Spleen (tissue), 11 donors: ENCODE measurements around the gene PYGB. TPM values are rescaled to one million over a fixed set of nuclear protein-coding genes. Genes with fewer than 3 reads are reported as not detected.
A peak's percentile ranks its signal among the peaks of the same experiment; 100 is the strongest.
"Not testable (repeated sequence)": the region's sequence is repeated elsewhere in the genome, so short reads cannot be mapped to it uniquely, and the experiment has no call there.

ENCODE experiments used
- DNase-seq: peaks from one replicate; pipeline ENCODE4 v3.0.0-alpha.2; 2020
- H3K27ac ChIP-seq, 8 donors: fragments of 200-600 bp; sonication (generic) in 7 of 8; 1 replicate in 4 of 8; 2 replicates in 4 of 8; pipeline versions ENCODE4 v1.5.0 to v1.8.0; 2016 to 2021; ENCODE audit warnings: inconsistent platforms in 4 of 8, mild to moderate bottlenecking in 4 of 8, moderate library complexity in 1 of 8
- H3K27me3 ChIP-seq, 7 donors: fragments of 200-600 bp; sonication (generic) in 6 of 7; replicated peaks in 1 of 7; 1 replicate in 4 of 7; 2 replicates in 3 of 7; pipeline versions ENCODE4 v1.5.0 to v1.8.0; 2016 to 2021; ENCODE audit warnings: inconsistent platforms in 3 of 7, mild to moderate bottlenecking in 1 of 7
- H3K36me3 ChIP-seq, 6 donors: fragments of 200-600 bp; sonication (generic) in 5 of 6; 1 replicate in 4 of 6; 2 replicates in 2 of 6; pipeline versions ENCODE4 v1.5.0 to v1.8.0; 2016 to 2021; ENCODE audit warnings: inconsistent platforms in 2 of 6
- H3K4me1 ChIP-seq, 6 donors: fragments of 200-600 bp; sonication (generic) in 5 of 6; 1 replicate in 3 of 6; 2 replicates in 3 of 6; pipeline versions ENCODE4 v1.5.0 to v1.8.0; 2016 to 2021; ENCODE audit warnings: inconsistent platforms in 3 of 6
- H3K4me3 ChIP-seq, 8 donors: fragments of 200-600 bp; sonication (generic) in 7 of 8; 1 replicate in 4 of 8; 2 replicates in 4 of 8; pipeline versions ENCODE4 v1.5.0 to v1.8.0; 2016 to 2021; ENCODE audit warnings: inconsistent platforms in 4 of 8, mild to moderate bottlenecking in 4 of 8, moderate library complexity in 2 of 8
- H3K9me3 ChIP-seq, 8 donors: fragments of 200-600 bp; sonication (generic) in 7 of 8; 1 replicate in 4 of 8; 2 replicates in 4 of 8; pipeline versions ENCODE4 v1.5.0 to v1.8.0; 2016 to 2021; ENCODE audit warnings: inconsistent platforms in 4 of 8
- POLR2A ChIP-seq, 3 donors: fragments of 450-650 bp; IDR thresholded peaks; one replicate each; pipeline ENCODE4 v1.5.1; 2017; ENCODE audit warnings: antibody characterized with exemption in 3 of 3, mild to moderate bottlenecking in 1 of 3
- POLR2AphosphoS5 ChIP-seq, 3 donors: sonication (generic); formaldehyde crosslinking; IDR thresholded peaks; one replicate each; pipeline ENCODE4 v1.5.1; 2017; ENCODE audit warnings: antibody characterized with exemption in 3 of 3
- WGBS, 5 donors: extraction: QIAGEN DNeasy Blood & Tissue Kit in 3 of 5; methylation state at CpG; one replicate each; pipeline versions ENCODE4 v1.1.5 to v1.1.7; 2013 to 2018; 5-methylcytosine and 5-hydroxymethylcytosine counted together
- intact Hi-C: fragments of 100-400 bp; cut with DNase I; formaldehyde crosslinking; loops from one replicate; pipeline ENCODE4 v1.15.0; 2023; ENCODE audit warnings: low total_unique reads
- polyA plus RNA-seq, 3 donors: library from polyadenylated mRNA; stranded (reverse); fragments of 200-250 nt; gene quantifications; one replicate each; pipeline ENCODE4 v1.2.1, GENCODE V29; 2013
- total RNA-seq, 7 donors: library from RNA; depleted of rRNA in 3 of 7; stranded (reverse); fragments of >200 nt in 3 of 7; fragmentation: NEBNext Ultra II Directional in 4 of 7; extraction: Animal tissue kit (Norgen Biotek cat#: 25700) in 4 of 7; gene quantifications; one replicate each; pipeline versions ENCODE4 v1.1.0 to v1.2.1, GENCODE V29; 2016 to 2021
- TF ChIP-seq, protein P1 (sequence below), 11 experiments: fragments of 200-600 bp in 7 of 11; fragments of 450-650 bp in 4 of 11; sonication (generic) in 4 of 11; IDR thresholded peaks in 8 of 11; conservative IDR thresholded peaks in 3 of 11; 1 replicate in 7 of 11; 2 replicates in 4 of 11; pipeline versions ENCODE4 v1.4.0 to v1.8.0; 2016 to 2021; ENCODE audit warnings: antibody characterized with exemption in 11 of 11, inconsistent platforms in 4 of 11, mild to moderate bottlenecking in 1 of 11
- donor health status: healthy with polysubstance abuse.
- donor health status: DM: no; HTN: no; CAD: no; lungs with moderate emphysema.
- donor health status: DM: no; HTN: no; CAD: no.
- donor health status: Bipolar disorder and iron deficiency.
- donor health status: healthy.
- donor health status: DM: no; HTN: no; CAD: no.
- donor health status: DM: yes; HTN: yes; CAD: no.

The PYGB gene
- total and polyA plus RNA-seq, 10 donors = 10.5 to 47.8 (median 32.3) TPM

DNA sequence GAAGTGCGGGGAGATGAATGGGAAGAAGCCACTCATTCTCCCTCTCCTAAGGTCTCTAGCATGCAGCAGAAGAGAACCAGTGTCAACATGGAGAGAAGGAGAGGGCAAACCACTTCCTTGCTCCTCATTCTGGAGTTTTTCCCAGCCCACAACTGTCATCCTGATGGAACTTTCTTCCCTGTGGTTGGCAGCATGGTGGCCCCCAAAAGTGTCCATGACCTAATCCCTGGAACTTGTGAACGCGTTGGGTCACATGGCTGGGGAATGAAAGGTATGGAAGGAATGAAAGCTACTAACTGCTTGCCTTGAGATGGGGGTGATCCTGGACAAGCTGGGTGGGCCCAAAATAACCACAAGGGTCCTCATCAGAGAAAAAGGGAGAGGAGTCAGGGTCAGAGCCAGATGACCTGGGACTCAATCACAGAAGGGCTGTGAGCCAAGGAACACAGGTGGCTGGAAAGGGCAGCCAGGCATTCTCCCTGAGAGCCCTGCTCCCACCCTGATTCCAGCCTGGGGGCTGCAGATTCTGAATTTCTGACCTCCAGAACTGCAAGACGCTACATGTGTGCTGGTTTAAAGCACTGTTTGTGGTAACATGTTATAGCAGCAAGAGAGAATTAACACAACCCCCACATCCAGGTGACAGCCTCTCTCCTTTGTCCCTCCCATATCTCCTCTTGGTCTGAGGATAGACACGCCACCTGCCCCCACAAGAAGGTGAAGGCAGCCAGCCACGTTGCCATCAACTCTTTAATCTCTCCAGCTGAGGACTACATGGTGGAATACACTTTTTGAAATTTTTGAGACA lies 63.2 kb downstream of the PYGB start:
- peak overlapping the region in 5 of 8 donors; percentile 5 to 52 (median 7) for H3K4me3 ChIP-seq
- H3K36me3 ChIP-seq = peaks cover 0 to 53% (median 5%) of the 10 kb centered on the region in 6 donors
- H3K27me3 ChIP-seq = no peaks in the 10 kb centered on the region
- peaks cover 8 to 51% (median 22%) of the 10 kb centered on the region in 6 donors for H3K4me1 ChIP-seq
- 61 to 75% (median 66%) methylated on average over 6 of the region's 6 CpGs for WGBS, 5 donors
- peak overlapping the region; percentile 60 to 86 (median 76) for H3K27ac ChIP-seq
- DNase-seq = peak; percentile 38
- no peaks in the 10 kb centered on the region for H3K9me3 ChIP-seq
- TF ChIP-seq POLR2AphosphoS5 (IDR thresholded peaks at IDR 0.05) (peak in 1 of 3 donors; percentile 1), POLR2A (IDR thresholded peaks at IDR 0.05) (no peak)
- intact Hi-C loops = loop anchor here (10.0 kb wide), 1 partner anchor 74 kb away; no protein-coding TSS in a partner anchor

GRCh38 chr20:25312716-25313115 lies 64.8 kb downstream of the PYGB start:
- not testable (repeated sequence) for H3K27ac ChIP-seq, H3K4me3 ChIP-seq, H3K9me3 ChIP-seq, H3K27me3 ChIP-seq
- peaks cover 0 to 48% (median 3%) of the 10 kb centered on the region in 6 donors for H3K36me3 ChIP-seq
- intact Hi-C loops = loop anchor here (10.0 kb wide), 1 partner anchor 72 kb away; no protein-coding TSS in a partner anchor
- DNase-seq = peak; percentile 57
- WGBS, 5 donors = 94 to 100% (median 98%) methylated on average over 2 to 31 of the region's 33 CpGs
- H3K4me1 ChIP-seq = peaks cover 8 to 62% (median 26%) of the 10 kb centered on the region in 6 donors

- H3K4me3 ChIP-seq = no peak overlapping the region
- peaks cover 10 to 70% (median 34%) of the 10 kb centered on the region in 6 donors for H3K4me1 ChIP-seq
- 42 to 66% (median 47%) methylated on average over 2 of the region's 2 CpGs for WGBS, 5 donors
Observed at GRCh38 chr20:25313593-25313992, 65.7 kb downstream of the PYGB start.

GRCh38 chr20:25314497-25315417 lies 66.9 kb downstream of the PYGB start:
- H3K4me3 ChIP-seq = no peak overlapping the region
- H3K9me3 ChIP-seq = no peaks in the 10 kb centered on the region
- intact Hi-C loops = loop anchor here (10.0 kb wide), 1 partner anchor 70 kb away; no protein-coding TSS in a partner anchor
- H3K27ac ChIP-seq = no peak overlapping the region
- DNase-seq = peak; percentile 73
- WGBS, 5 donors = 89 to 97% (median 95%) methylated on average over 17 of the region's 17 CpGs
- TF ChIP-seq POLR2A (IDR thresholded peaks at IDR 0.05) = no peak
- TF ChIP-seq, protein P1, sequence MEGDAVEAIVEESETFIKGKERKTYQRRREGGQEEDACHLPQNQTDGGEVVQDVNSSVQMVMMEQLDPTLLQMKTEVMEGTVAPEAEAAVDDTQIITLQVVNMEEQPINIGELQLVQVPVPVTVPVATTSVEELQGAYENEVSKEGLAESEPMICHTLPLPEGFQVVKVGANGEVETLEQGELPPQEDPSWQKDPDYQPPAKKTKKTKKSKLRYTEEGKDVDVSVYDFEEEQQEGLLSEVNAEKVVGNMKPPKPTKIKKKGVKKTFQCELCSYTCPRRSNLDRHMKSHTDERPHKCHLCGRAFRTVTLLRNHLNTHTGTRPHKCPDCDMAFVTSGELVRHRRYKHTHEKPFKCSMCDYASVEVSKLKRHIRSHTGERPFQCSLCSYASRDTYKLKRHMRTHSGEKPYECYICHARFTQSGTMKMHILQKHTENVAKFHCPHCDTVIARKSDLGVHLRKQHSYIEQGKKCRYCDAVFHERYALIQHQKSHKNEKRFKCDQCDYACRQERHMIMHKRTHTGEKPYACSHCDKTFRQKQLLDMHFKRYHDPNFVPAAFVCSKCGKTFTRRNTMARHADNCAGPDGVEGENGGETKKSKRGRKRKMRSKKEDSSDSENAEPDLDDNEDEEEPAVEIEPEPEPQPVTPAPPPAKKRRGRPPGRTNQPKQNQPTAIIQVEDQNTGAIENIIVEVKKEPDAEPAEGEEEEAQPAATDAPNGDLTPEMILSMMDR (IDR thresholded peaks at IDR 0.05 in 8 of 11, conservative IDR thresholded peaks at IDR 0.05 in 3 of 11) = no peak
- TF ChIP-seq POLR2AphosphoS5 (IDR thresholded peaks at IDR 0.05) = no peak
- H3K4me1 ChIP-seq = peaks cover 10 to 71% (median 39%) of the 10 kb centered on the region in 6 donors
- H3K36me3 ChIP-seq = peaks cover 0 to 45% (median 0%) of the 10 kb centered on the region in 6 donors
- H3K27me3 ChIP-seq = no peaks in the 10 kb centered on the region

More at GRCh38 chr20:25313593-25313992, 65.7 kb downstream of the PYGB start:
- intact Hi-C loops = loop anchor here (10.0 kb wide), 1 partner anchor 71 kb away; no protein-coding TSS in a partner anchor
- no peaks in the 10 kb centered on the region for H3K27me3 ChIP-seq
- peak overlapping the region in 1 of 8 donors; percentile 41 for H3K27ac ChIP-seq
- no peak for DNase-seq
- TF ChIP-seq POLR2A (IDR thresholded peaks at IDR 0.05) = no peak
- TF ChIP-seq, protein P1 (IDR thresholded peaks at IDR 0.05 in 8 of 11, conservative IDR thresholded peaks at IDR 0.05 in 3 of 11) = no peak
- TF ChIP-seq POLR2AphosphoS5 (IDR thresholded peaks at IDR 0.05) = no peak
- H3K36me3 ChIP-seq = peaks cover 0 to 39% (median 0%) of the 10 kb centered on the region in 6 donors
- no peaks in the 10 kb centered on the region for H3K9me3 ChIP-seq
